Osteoblast (primary cell): Measurements from ENCODE around the gene NDUFAF3. TPM values are rescaled to one million over a fixed set of nuclear protein-coding genes. Genes with fewer than 3 reads are reported as not detected.
A peak's percentile ranks its signal among the peaks of the same experiment; 100 is the strongest.

Experiments
- DNase-seq: peaks from one replicate; pipeline ENCODE4 v3.0.0; 2011; ENCODE audit warnings: low spot score, mixed read lengths; ENCODE audit not compliant: insufficient read length; ENCODE audit errors: missing footprints
- H2AFZ ChIP-seq: 2 replicates; pipeline ENCODE4 v1.6.0; 2011; ENCODE audit warnings: mild to moderate bottlenecking, low read length
- H3K27ac ChIP-seq: 2 replicates; pipeline ENCODE4 v1.5.1; 2011; ENCODE audit warnings: mild to moderate bottlenecking, low read depth, low read length, moderate library complexity
- H3K27me3 ChIP-seq: 2 replicates; pipeline ENCODE4 v1.6.0; 2012; ENCODE audit warnings: mild to moderate bottlenecking, control low read depth, inconsistent platforms, low read length, moderate library complexity; ENCODE audit not compliant: insufficient read depth
- H3K36me3 ChIP-seq: 2 replicates; pipeline ENCODE4 v1.5.1; 2011; ENCODE audit warnings: mild to moderate bottlenecking, low read length, control low read depth, moderate library complexity; ENCODE audit not compliant: insufficient read depth
- H3K4me1 ChIP-seq: 2 replicates; pipeline ENCODE4 v1.5.1; 2011; ENCODE audit warnings: mild to moderate bottlenecking, low read length, control low read depth, moderate library complexity; ENCODE audit not compliant: insufficient read depth
- H3K4me2 ChIP-seq: 2 replicates; pipeline ENCODE4 v1.6.0; 2011; ENCODE audit warnings: mild to moderate bottlenecking, low read length; ENCODE audit not compliant: insufficient read depth
- H3K4me3 ChIP-seq: fragments of 200-600 bp; sonication (generic); 3 replicates; pipeline ENCODE4 v1.5.1; 2012; ENCODE audit warnings: mild to moderate bottlenecking, low read length, inconsistent platforms; ENCODE audit not compliant: insufficient read depth
- H3K79me2 ChIP-seq: 2 replicates; pipeline ENCODE4 v1.6.0; 2012; ENCODE audit warnings: mild to moderate bottlenecking, low read length, control low read depth, inconsistent platforms; ENCODE audit not compliant: insufficient read depth
- H3K9me3 ChIP-seq: 2 replicates; pipeline ENCODE4 v1.5.1; 2011; ENCODE audit warnings: low read depth, low read length, control low read depth
- H4K20me1 ChIP-seq: 2 replicates; pipeline ENCODE4 v1.6.0; 2012; ENCODE audit warnings: mild to moderate bottlenecking, low read length, control low read depth; ENCODE audit not compliant: insufficient read depth
- CTCF ChIP-seq: IDR thresholded peaks from 2 replicates; pipeline ENCODE4 v1.5.1; 2011; ENCODE audit warnings: mild to moderate bottlenecking, low read depth, low read length, moderate library complexity; ENCODE audit errors: extremely low read depth
- total RNA-seq: library from RNA; depleted of rRNA; stranded (reverse); fragments of >200 nt; gene quantifications from 2 replicates; pipeline ENCODE4 v1.2.3, GENCODE V29; 2012

NDUFAF3 gene
- total RNA-seq, 1 donor, result 43.4 TPM

DNA sequence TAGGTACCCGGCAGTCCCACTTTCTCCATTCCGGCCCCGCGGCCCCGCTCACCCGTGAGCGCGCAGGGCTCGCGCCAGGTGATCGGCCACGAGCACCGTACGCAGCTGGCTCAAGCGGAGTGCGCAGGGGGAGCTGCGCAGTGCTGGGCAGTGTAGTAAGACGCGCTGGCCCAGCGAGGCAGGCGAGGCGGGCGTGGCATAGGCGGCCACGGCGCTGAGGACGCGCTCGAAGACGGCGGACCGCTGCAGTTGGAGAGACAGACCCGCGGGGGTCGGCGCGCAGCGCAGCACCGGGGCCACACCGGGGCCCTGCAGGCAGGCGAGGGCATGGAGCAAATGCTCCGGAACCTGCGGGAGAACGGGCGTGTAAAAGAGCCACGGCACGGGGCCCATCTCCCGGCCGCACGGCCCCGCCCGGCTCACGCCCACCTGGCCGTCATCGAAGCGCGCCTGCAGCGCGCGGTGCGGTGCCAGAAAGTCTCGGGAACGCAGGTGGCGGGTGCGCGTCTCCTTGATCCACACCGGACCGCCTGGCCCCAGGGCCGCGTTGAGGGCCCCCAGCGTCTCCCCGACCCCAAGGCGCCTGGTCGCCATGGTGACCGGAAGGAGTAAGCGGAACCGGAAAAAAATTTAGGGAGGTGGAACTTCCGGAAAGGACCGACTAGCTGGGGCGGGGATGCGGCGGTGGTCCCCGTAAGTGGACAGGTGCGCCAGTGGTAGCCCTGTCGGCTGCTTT is 3.8 kb upstream of the NDUFAF3 start, which contains the start of gene DALRD3:
TSS of gene DALRD3 (minus strand) at position 610 of the 736 bp plus-strand sequence. CDS start at position 594, 16 bp downstream.
- Histone ChIP-seq H3K4me2 (peak within 1 kb of the TSS; percentile 90), H3K9me3 (no peaks in the 10 kb centered on the region), H2AFZ (peak within 1 kb of the TSS; percentile 66), H3K36me3 (peaks cover 33% of the 10 kb centered on the region), H3K27me3 (no peaks in the 10 kb centered on the region), H3K4me1 (peaks cover 30% of the 10 kb centered on the region), H3K79me2 (peaks cover 60% of the 10 kb centered on the region), H4K20me1 (peaks cover 33% of the 10 kb centered on the region), H3K27ac (peak within 1 kb of the TSS; percentile 65), H3K4me3 (peak within 1 kb of the TSS; percentile 92)
- peak; percentile 93 for DNase-seq
- TF ChIP-seq CTCF, result no peak

DNA sequence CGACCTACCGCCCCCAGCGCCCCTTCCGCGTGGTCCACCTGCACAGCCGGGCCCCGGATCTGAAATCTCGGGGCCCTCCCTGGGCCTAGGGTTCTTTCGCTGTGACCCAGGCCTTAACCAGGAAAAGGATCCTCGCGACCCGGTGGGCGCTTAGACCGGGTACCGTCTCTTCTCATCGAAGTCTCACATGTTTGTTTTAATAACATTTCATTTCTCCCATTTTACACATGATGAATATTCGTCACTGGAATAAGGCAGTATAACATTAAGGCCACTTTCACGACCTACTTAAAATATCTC is 3.3 kb upstream of the NDUFAF3 start:
- Histone ChIP-seq H4K20me1 (peaks cover 29% of the 10 kb centered on the region), H2AFZ (peak overlapping the region; percentile 66), H3K27me3 (no peaks in the 10 kb centered on the region), H3K9me3 (no peaks in the 10 kb centered on the region), H3K4me1 (peaks cover 32% of the 10 kb centered on the region), H3K4me3 (peak overlapping the region; percentile 92), H3K79me2 (peaks cover 58% of the 10 kb centered on the region), H3K4me2 (peak overlapping the region; percentile 90), H3K27ac (peak overlapping the region; percentile 65), H3K36me3 (peaks cover 35% of the 10 kb centered on the region)
- DNase-seq, result no peak
- TF ChIP-seq CTCF, result no peak

DNA sequence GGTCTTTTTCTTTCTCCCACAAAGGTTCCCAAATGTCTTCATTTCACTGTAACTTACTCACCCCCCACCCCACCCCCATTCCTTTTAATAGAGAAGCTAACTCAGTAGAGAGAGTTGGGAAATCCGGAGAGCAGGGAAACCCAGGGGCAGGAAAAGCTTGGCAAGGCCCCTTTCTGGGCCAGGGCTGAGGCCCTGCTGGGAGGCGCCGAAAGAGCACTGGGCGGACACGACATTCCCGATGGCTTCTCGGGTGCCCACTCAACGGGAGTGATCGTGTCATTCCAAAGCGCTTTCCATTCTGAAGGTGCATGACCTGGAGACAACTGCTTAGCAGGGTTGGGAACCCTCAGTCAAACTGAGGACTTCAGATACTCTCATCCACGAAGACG is 2.0 kb upstream of the NDUFAF3 start:
- peak overlapping the region; percentile 96 for H3K4me3 ChIP-seq
- TF ChIP-seq CTCF, result no peak
- peaks cover 32% of the 10 kb centered on the region for H3K4me1 ChIP-seq
- H2AFZ ChIP-seq, result peak overlapping the region; percentile 27
- H3K27ac ChIP-seq, result peak overlapping the region; percentile 96
- H3K4me2 ChIP-seq, result peak overlapping the region; percentile 98
- DNase-seq, result peak; percentile 86
- no peaks in the 10 kb centered on the region for H3K9me3 ChIP-seq
- H3K27me3 ChIP-seq, result no peaks in the 10 kb centered on the region
- H3K79me2 ChIP-seq, result peaks cover 57% of the 10 kb centered on the region
- peaks cover 36% of the 10 kb centered on the region for H3K36me3 ChIP-seq
- peaks cover 22% of the 10 kb centered on the region for H4K20me1 ChIP-seq

- no peaks in the 10 kb centered on the region for H3K9me3 ChIP-seq
- H2AFZ ChIP-seq, result peak overlapping the region; percentile 77
- peak overlapping the region; percentile 98 for H3K4me2 ChIP-seq
- peaks cover 32% of the 10 kb centered on the region for H3K4me1 ChIP-seq
- peaks cover 18% of the 10 kb centered on the region for H4K20me1 ChIP-seq
- no peak for TF ChIP-seq CTCF
- H3K79me2 ChIP-seq, result peaks cover 62% of the 10 kb centered on the region
- H3K27ac ChIP-seq, result peak overlapping the region; percentile 96
- H3K27me3 ChIP-seq, result no peaks in the 10 kb centered on the region
- H3K4me3 ChIP-seq, result peak overlapping the region; percentile 96
- DNase-seq, result peak; percentile 93
- peaks cover 36% of the 10 kb centered on the region for H3K36me3 ChIP-seq
Observed at GRCh38 chr3:49020330-49021212, 1.4 kb upstream of the NDUFAF3 start.
